PC-3 (cell line): ENCODE results near the gene UBE2D4. TPM values are rescaled to one million over a fixed set of nuclear protein-coding genes. Genes with fewer than 3 reads are reported as not detected.

Experiments used
- ATAC-seq: fragments of 200-7000 bp; cut with Tn5 transposase; 2 replicates; pipeline ENCODE4 v1.9.1; 2020; ENCODE audit warnings: mild to moderate bottlenecking, moderate library complexity
- Bru-seq: library from RNA; stranded (reverse); fragments of 400-500 nt; gene quantifications from one replicate; lab custom pipeline; 2021; lab: Mats Ljungman, UMichigan
- BruChase-seq, 2 experiments: library from RNA; stranded (reverse); fragments of 400-500 nt; gene quantifications; one replicate each; lab custom pipeline; 2021; lab: Mats Ljungman, UMichigan
- BruUV-seq: library from RNA; stranded (reverse); fragments of 400-500 nt; replicated peaks from 2 replicates; lab custom pipeline; 2021; lab: Mats Ljungman, UMichigan
- CTCF ChIA-PET: fragments of 300-600 bp; sonication (Branson Sonifier 250); formaldehyde crosslinking; loops from one replicate; lab custom pipeline; 2022; ENCODE audit warnings: antibody characterized with exemption; lab: Charles Lee
- POLR2A ChIA-PET: fragments of 300-600 bp; sonication (Branson Sonifier 250); formaldehyde crosslinking; loops from one replicate; lab custom pipeline; 2022; ENCODE audit warnings: antibody characterized with exemption; ENCODE audit not compliant: unreplicated experiment; lab: Charles Lee
- DNase-seq: peaks from one replicate; pipeline ENCODE4 v3.0.0-alpha.2; 2015
- H2AFZ ChIP-seq: fragments of 300-600 bp; sonication (generic); 2 replicates; pipeline ENCODE4 v1.6.0; 2016; ENCODE audit warnings: antibody characterized with exemption, low read length
- H3F3A ChIP-seq: fragments of 300-600 bp; sonication (generic); one replicate; pipeline ENCODE4 v1.6.0; 2017; ENCODE audit warnings: antibody characterized with exemption, low read length, control low read depth, mild to moderate bottlenecking; ENCODE audit not compliant: unreplicated experiment
- H3K27ac ChIP-seq: fragments of 300-600 bp; sonication (generic); 2 replicates; pipeline ENCODE4 v1.5.1; 2016; ENCODE audit warnings: mild to moderate bottlenecking, low read length
- H3K27me3 ChIP-seq: fragments of 300-600 bp; sonication (generic); 2 replicates; pipeline ENCODE4 v1.6.1; 2016; ENCODE audit warnings: low read length, mixed read lengths
- H3K36me3 ChIP-seq: fragments of 300-600 bp; sonication (generic); 2 replicates; pipeline ENCODE4 v1.6.1; 2016; ENCODE audit warnings: low read depth, mixed run types, low read length, mixed read lengths
- H3K4me1 ChIP-seq: fragments of 300-600 bp; sonication (generic); 2 replicates; pipeline ENCODE4 v1.5.1; 2016; ENCODE audit warnings: low read length; ENCODE audit not compliant: insufficient read depth
- H3K4me2 ChIP-seq: fragments of 300-600 bp; sonication (generic); 2 replicates; pipeline ENCODE4 v1.6.0; 2016; ENCODE audit warnings: low read length
- H3K4me3 ChIP-seq: fragments of 300-600 bp; sonication (generic); 2 replicates; pipeline ENCODE4 v1.5.1; 2016; ENCODE audit warnings: mild to moderate bottlenecking, low read length, mixed read lengths
- H3K79me2 ChIP-seq: fragments of 300-600 bp; sonication (generic); 2 replicates; pipeline ENCODE4 v1.6.1; 2017; ENCODE audit warnings: low read length, mixed read lengths
- H3K9ac ChIP-seq: fragments of 300-600 bp; sonication (generic); 2 replicates; pipeline ENCODE4 v1.6.0; 2016; ENCODE audit warnings: mild to moderate bottlenecking, low read length
- H3K9me2 ChIP-seq: fragments of 300-600 bp; sonication (generic); replicated peaks from 2 replicates; pipeline ENCODE4 v1.6.1; 2016; ENCODE audit warnings: mixed run types, low read length, mixed read lengths
- H3K9me3 ChIP-seq: fragments of 300-600 bp; sonication (generic); 2 replicates; pipeline ENCODE4 v1.6.1; 2016; ENCODE audit warnings: low read length, mixed read lengths
- H4K20me1 ChIP-seq: fragments of 300-600 bp; sonication (generic); 2 replicates; pipeline ENCODE4 v1.6.1; 2016; ENCODE audit warnings: low read length, mixed read lengths
- CTCF ChIP-seq: fragments of 300-600 bp; sonication (generic); conservative IDR thresholded peaks from 2 replicates; pipeline ENCODE4 v1.5.1; 2017; ENCODE audit warnings: antibody characterized with exemption, low read depth, mild to moderate bottlenecking, low read length
- EZH2 ChIP-seq: fragments of 300-600 bp; sonication (generic); IDR thresholded peaks from one replicate; pipeline ENCODE4 v1.6.1; 2017; ENCODE audit warnings: antibody characterized with exemption, mild to moderate bottlenecking, low read length; ENCODE audit not compliant: unreplicated experiment
- EZH2phosphoT487 ChIP-seq: fragments of 300-600 bp; sonication (generic); IDR thresholded peaks from 2 replicates; pipeline ENCODE4 v1.6.1; 2018; ENCODE audit warnings: mild to moderate bottlenecking, antibody characterized with exemption, low read length, borderline replicate concordance
- intact Hi-C: fragments of 100-400 bp; cut with micrococcal nuclease; formaldehyde crosslinking; loops from 2 replicates; pipeline ENCODE4 v1.9.0; 2023
- long read RNA-seq: library from polyadenylated mRNA; unstranded; transcript quantifications from one replicate; pipeline ENCODE4 v2.0.0, GENCODE V29; 2021; ENCODE audit not compliant: unreplicated experiment
- total RNA-seq: library from RNA; depleted of rRNA; stranded (reverse); fragments of >200 nt; gene quantifications from 2 replicates; pipeline ENCODE4 v1.2.3, GENCODE V29; 2014; rRNA removed

UBE2D4 gene
- total RNA-seq = 11.8 and 17.7 TPM in 2 replicates
- Bru-seq, nascent RNA = percentile 55 among the genes with signal in this experiment
- BruChase-seq, experiment 1, labeled RNA remaining after a 6-hour chase = percentile 61 among the genes with signal in this experiment
- BruChase-seq, experiment 2, labeled RNA remaining after a 2-hour chase = percentile 53 among the genes with signal in this experiment
- long read RNA-seq, transcript UBE2D4-201 (7 exons, 3,974 nt) = major isoform, 16 of 33 reads
- long read RNA-seq, partial matches to known transcripts = 6 of 33 reads
- long read RNA-seq, other reads (novel, unspliced or antisense) = 10 of 33 reads

DNA sequence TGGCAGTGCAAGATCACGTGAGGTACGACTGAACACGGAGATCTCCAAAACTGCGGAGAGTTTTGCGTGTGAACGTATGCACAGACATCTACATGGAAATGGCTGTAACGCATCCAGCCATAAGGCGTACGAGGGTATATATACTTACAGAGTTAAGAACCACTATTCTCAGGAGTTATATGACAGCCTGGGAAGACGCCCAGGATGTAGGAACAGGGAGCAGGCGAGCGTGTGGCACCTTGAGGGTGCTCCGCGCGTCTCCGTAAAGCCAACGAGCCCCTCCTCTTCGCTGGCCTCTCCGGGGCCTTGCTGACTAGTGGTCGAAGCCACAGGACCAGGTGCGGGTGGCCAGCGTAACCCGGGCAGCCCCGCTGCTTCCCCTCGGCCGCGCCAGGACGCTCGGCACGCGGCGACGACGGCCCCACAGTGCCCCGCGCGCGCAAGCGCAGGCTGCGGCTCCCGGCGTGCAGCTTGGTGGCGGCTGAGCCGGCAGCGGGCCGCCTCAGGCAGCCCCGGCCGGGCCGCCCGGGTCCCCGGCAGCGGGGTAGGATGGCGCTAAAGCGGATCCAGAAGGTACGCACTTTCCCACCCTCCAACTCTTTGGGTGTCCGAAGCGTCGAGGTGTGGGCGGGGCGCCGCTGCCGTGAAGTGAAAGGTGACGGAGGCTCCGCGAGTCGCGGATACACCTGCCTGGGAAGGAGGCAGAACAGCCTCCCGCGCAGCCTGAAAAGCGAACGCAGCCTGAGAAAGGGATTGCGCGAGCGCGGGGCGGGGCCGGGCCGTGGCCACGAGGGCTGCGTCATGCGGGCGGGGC lies at the start of gene UBE2D4:
Gene UBE2D4 (plus strand): TSS at position 453 of the 814 bp plus-strand sequence. CDS start 97 bp downstream, at position 550.
- H3K4me1 ChIP-seq = peaks cover 15% of the 10 kb centered on the region
- ATAC-seq (peak; percentile 94), DNase-seq (peak; percentile 84)
- H4K20me1 ChIP-seq = no peaks in the 10 kb centered on the region
- H3K9ac ChIP-seq = peak within 1 kb of the TSS; percentile 84
- H3K9me2 ChIP-seq = no peaks in the 10 kb centered on the region
- H3K27me3 ChIP-seq = no peaks in the 10 kb centered on the region
- TF ChIP-seq EZH2phosphoT487 (no peak), EZH2 (no peak), CTCF (no peak)
- intact Hi-C loops = loop anchor here (1.0 kb wide), 1 partner anchor 54 kb away; no protein-coding TSS in a partner anchor
- no peaks in the 10 kb centered on the region for H3K36me3 ChIP-seq
- peak within 1 kb of the TSS; percentile 98 for H3K4me2 ChIP-seq
- CTCF ChIA-PET = interaction anchor here (0.6 to 0.9 kb wide), 2 partner anchors 44 to 60 kb away, joined by 3 to 4 read pairs; no protein-coding TSS in a partner anchor
- peak within 1 kb of the TSS; percentile 67 for H3K27ac ChIP-seq
- peaks cover 9% of the 10 kb centered on the region for H3K79me2 ChIP-seq
- TSS peak; percentile 69 for BruUV-seq
- POLR2A ChIA-PET = interaction anchor here (0.6 kb wide), 1 partner anchor 28 kb away, joined by 3 read pairs; no protein-coding TSS in a partner anchor
- no peaks in the 10 kb centered on the region for H3F3A ChIP-seq
- H3K9me3 ChIP-seq = no peaks in the 10 kb centered on the region
- H3K4me3 ChIP-seq = peak within 1 kb of the TSS; percentile 80
- peak within 1 kb of the TSS; percentile 96 for H2AFZ ChIP-seq

GRCh38 chr7:43876976-43877745 lies 49.1 kb upstream of the UBE2D4 start:
- no peak for TF ChIP-seq EZH2phosphoT487
- TF ChIP-seq CTCF = no peak
- TF ChIP-seq EZH2 = no peak
- Histone ChIP-seq H3K36me3 (peaks cover 56% of the 10 kb centered on the region), H3K27me3 (no peaks in the 10 kb centered on the region), H3F3A (peaks cover 11% of the 10 kb centered on the region), H3K4me3 (no peak overlapping the region), H4K20me1 (no peaks in the 10 kb centered on the region), H3K9me2 (no peaks in the 10 kb centered on the region), H3K9ac (no peak overlapping the region), H2AFZ (no peak overlapping the region), H3K9me3 (no peaks in the 10 kb centered on the region), H3K4me2 (no peak overlapping the region), H3K79me2 (peaks cover 15% of the 10 kb centered on the region; the same call in 1 of the 2 replicates), H3K27ac (no peak overlapping the region), H3K4me1 (peaks cover 32% of the 10 kb centered on the region)
- ChIA-PET POLR2A (no interaction called here), CTCF (no interaction called here)
- no peak for DNase-seq
- ATAC-seq = no peak
- intact Hi-C loops = no loop called here
- no TSS peak for BruUV-seq
